ENCODE measurements around the gene CRYBB1.

DNA sequence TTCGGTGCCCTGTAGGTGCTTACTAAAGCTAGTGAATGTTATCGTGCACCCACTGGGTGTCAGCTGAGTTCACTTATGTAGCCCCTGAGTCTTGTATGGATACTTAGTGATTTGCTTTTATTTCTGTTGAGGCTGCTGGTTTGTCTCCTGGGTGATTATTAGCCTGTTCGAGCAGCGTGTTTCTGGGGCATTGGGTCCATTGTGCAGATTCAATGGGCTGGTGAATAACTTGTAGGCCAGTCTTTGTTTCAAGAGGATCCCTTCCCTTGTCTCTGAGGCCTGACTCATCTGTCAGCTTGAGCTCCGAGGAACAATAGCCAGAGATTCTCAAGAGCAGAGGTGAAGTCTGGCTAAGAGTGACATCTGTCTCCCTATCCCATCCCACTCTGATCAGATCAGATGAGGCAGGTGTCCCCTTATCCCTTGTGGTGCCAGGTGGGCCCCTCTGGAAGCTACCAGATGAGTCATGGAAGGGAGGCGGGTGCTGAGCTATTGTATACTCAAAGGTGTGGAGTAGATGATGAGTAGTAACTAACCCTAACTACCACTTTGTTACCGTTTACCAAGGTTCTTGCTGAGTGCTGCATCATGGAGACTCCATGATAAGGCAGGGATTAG lies 43.2 kb upstream of the CRYBB1 start:
- no peak for TF ChIP-seq CTCF (IDR thresholded peaks at IDR 0.05; ENCODE audit: low read length)
- no peak for TF ChIP-seq EZH2 (optimal IDR thresholded peaks at IDR 0.05; ENCODE audit: low read depth, low read length)

Data from MM.1S (cell line).